Epithelial cell of prostate (primary cell): ENCODE results near the gene SETD1A.
A peak's percentile ranks its signal among the peaks of the same experiment; 100 is the strongest.

ENCODE experiments used
- DNase-seq: peaks from one replicate; pipeline ENCODE4 v3.0.0-alpha.2; 2011; ENCODE audit warnings: low read depth, low spot score
- H3K27ac ChIP-seq: fragments of 450-650 bp; 2 replicates; pipeline ENCODE4 v1.5.1; 2017; ENCODE audit warnings: mild to moderate bottlenecking

Gene SETD1A

GRCh38 chr16:30996324-30996984 lies 38.9 kb downstream of the SETD1A start:
- no peak for DNase-seq
- peak overlapping the region; percentile 82 for H3K27ac ChIP-seq

GRCh38 chr16:30996985-30997724 lies 39.6 kb downstream of the SETD1A start:
- DNase-seq: no peak
- H3K27ac ChIP-seq: peak overlapping the region; percentile 82

- DNase-seq: no peak
- peak overlapping the region; percentile 82 for H3K27ac ChIP-seq
Measured at GRCh38 chr16:30997725-30998711, 40.5 kb downstream of the SETD1A start.

- H3K27ac ChIP-seq: peak overlapping the region; percentile 82
- DNase-seq: no peak
Measured at GRCh38 chr16:30998852-30999761, 41.6 kb downstream of the SETD1A start.

GRCh38 chr16:31000671-31001382 lies 43.3 kb downstream of the SETD1A start:
- H3K27ac ChIP-seq: no peak overlapping the region
- no peak for DNase-seq

GRCh38 chr16:31001507-31002249 lies 44.1 kb downstream of the SETD1A start:
- no peak for DNase-seq
- H3K27ac ChIP-seq: no peak overlapping the region

GRCh38 chr16:31002250-31002700 lies 44.7 kb downstream of the SETD1A start:
- peak; percentile 37 for DNase-seq
- H3K27ac ChIP-seq: no peak overlapping the region

- DNase-seq: no peak
- H3K27ac ChIP-seq: no peak overlapping the region
Measured at GRCh38 chr16:31002862-31003341, 45.3 kb downstream of the SETD1A start.

- no peak for DNase-seq
- no peak overlapping the region for H3K27ac ChIP-seq
Measured at GRCh38 chr16:31003744-31004143, 46.2 kb downstream of the SETD1A start.

GRCh38 chr16:31004658-31005057 lies 47.1 kb downstream of the SETD1A start:
- no peak for DNase-seq
- no peak overlapping the region for H3K27ac ChIP-seq

GRCh38 chr16:31005350-31006085 lies 48.0 kb downstream of the SETD1A start:
- DNase-seq: no peak
- H3K27ac ChIP-seq: no peak overlapping the region

GRCh38 chr16:31006086-31006385 lies 48.5 kb downstream of the SETD1A start:
- no peak for DNase-seq
- no peak overlapping the region for H3K27ac ChIP-seq

GRCh38 chr16:31006589-31006988 lies 49.0 kb downstream of the SETD1A start:
- DNase-seq: no peak
- H3K27ac ChIP-seq: no peak overlapping the region

- H3K27ac ChIP-seq: no peak overlapping the region
- no peak for DNase-seq
Measured at GRCh38 chr16:31007684-31008083, 50.1 kb downstream of the SETD1A start.

GRCh38 chr16:31008149-31008548 lies 50.6 kb downstream of the SETD1A start:
- DNase-seq: no peak
- no peak overlapping the region for H3K27ac ChIP-seq

GRCh38 chr16:31008551-31008950 lies 51.0 kb downstream of the SETD1A start:
- no peak overlapping the region for H3K27ac ChIP-seq

GRCh38 chr16:31009120-31009519 lies 51.6 kb downstream of the SETD1A start:
- DNase-seq: no peak
- no peak overlapping the region for H3K27ac ChIP-seq

More at GRCh38 chr16:31008551-31008950, 51.0 kb downstream of the SETD1A start:
- DNase-seq: no peak
